PC-9 (cell line): ENCODE data around the gene ADCY3.

Experiments used
- EZH2 ChIP-seq: fragments of 200-600 bp; sonication (generic); IDR thresholded peaks from 2 replicates; pipeline ENCODE4 v1.8.0; 2017; ENCODE audit warnings: antibody characterized with exemption, low read depth
- TF ChIP-seq, protein P1 (sequence below): fragments of 200-600 bp; sonication (generic); conservative IDR thresholded peaks from 2 replicates; pipeline ENCODE4 v1.6.1; 2017; ENCODE audit warnings: mixed run types, antibody characterized with exemption, mild to moderate bottlenecking, moderate library complexity

DNA sequence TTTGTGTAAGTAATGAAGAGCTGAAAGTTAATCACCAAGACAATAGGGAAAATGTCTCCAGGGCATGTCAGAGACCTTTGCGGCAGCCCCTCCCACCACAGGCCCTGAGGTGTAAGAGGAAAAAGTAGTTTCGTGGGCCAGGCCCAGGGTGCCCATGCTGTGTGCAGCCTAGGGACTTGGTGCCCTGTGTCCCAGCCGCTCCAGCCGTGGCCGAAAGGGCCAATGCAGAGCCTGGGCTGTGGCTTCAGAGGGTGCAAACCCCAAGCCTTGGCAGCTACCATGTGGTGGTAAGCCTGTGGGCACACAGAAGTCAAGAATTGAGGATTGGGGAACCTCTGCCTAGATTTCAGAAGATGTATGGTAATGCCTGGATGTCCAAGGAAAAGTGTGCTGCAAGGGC lies 74.3 kb downstream of the ADCY3 start:
- TF ChIP-seq, protein P1, sequence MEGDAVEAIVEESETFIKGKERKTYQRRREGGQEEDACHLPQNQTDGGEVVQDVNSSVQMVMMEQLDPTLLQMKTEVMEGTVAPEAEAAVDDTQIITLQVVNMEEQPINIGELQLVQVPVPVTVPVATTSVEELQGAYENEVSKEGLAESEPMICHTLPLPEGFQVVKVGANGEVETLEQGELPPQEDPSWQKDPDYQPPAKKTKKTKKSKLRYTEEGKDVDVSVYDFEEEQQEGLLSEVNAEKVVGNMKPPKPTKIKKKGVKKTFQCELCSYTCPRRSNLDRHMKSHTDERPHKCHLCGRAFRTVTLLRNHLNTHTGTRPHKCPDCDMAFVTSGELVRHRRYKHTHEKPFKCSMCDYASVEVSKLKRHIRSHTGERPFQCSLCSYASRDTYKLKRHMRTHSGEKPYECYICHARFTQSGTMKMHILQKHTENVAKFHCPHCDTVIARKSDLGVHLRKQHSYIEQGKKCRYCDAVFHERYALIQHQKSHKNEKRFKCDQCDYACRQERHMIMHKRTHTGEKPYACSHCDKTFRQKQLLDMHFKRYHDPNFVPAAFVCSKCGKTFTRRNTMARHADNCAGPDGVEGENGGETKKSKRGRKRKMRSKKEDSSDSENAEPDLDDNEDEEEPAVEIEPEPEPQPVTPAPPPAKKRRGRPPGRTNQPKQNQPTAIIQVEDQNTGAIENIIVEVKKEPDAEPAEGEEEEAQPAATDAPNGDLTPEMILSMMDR, result no peak
- no peak for TF ChIP-seq EZH2
